ENCODE measurements around the gene PTPRG. TPM values are rescaled to one million over a fixed set of nuclear protein-coding genes. Genes with fewer than 3 reads are reported as not detected.

PTPRG gene
- total RNA-seq, 3 donors from 2014 or later (not counting 1 experiment from before 2014, with no cell fraction given): 1.0 to 2.9 (median 2.5) TPM

DNA sequence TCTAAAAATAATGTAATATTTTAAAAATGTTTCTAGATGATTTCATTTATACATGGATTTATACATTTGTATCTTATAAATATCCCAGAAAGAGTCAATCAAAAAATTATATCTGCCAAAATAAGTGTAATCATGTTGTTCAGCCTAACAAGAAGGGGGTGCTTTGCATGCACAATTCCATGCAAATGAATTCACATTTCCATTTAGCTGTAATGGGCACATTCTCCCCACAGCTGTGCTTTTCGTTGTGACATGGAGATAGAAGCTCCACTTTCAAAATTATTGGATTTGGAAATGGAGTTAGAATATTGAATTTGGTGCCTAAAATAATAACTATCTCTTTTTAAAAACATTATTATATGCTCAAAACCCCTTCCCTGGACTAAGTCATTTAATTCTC lies 270.6 kb downstream of the PTPRG start:
- ATAC-seq (no peak), DNase-seq (no peak)
- no peak overlapping the region for H3K4me3 ChIP-seq (ENCODE audit: low read length)
- TF ChIP-seq, protein P1, sequence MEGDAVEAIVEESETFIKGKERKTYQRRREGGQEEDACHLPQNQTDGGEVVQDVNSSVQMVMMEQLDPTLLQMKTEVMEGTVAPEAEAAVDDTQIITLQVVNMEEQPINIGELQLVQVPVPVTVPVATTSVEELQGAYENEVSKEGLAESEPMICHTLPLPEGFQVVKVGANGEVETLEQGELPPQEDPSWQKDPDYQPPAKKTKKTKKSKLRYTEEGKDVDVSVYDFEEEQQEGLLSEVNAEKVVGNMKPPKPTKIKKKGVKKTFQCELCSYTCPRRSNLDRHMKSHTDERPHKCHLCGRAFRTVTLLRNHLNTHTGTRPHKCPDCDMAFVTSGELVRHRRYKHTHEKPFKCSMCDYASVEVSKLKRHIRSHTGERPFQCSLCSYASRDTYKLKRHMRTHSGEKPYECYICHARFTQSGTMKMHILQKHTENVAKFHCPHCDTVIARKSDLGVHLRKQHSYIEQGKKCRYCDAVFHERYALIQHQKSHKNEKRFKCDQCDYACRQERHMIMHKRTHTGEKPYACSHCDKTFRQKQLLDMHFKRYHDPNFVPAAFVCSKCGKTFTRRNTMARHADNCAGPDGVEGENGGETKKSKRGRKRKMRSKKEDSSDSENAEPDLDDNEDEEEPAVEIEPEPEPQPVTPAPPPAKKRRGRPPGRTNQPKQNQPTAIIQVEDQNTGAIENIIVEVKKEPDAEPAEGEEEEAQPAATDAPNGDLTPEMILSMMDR (IDR thresholded peaks at IDR 0.05): no peak
- H3K36me3 ChIP-seq (ENCODE audit: control insufficient read depth, insufficient read depth, low read length): no peaks in the 10 kb centered on the region
- no CpG with 5 or more reads among the region's 1 CpG for WGBS (ENCODE audit: insufficient coverage)
- H3K27me3 ChIP-seq (ENCODE audit: control insufficient read depth, insufficient read depth, low read length): no peaks in the 10 kb centered on the region
- H3K4me1 ChIP-seq (ENCODE audit: control insufficient read depth, insufficient read depth, low read length): no peaks in the 10 kb centered on the region
- Mint-ChIP-seq H3K27me3 (ENCODE audit: low read depth in 2 of 2) (no peaks in the 10 kb centered on the region), H3K27ac (no peak overlapping the region), H3K9me3 (peaks cover 2% of the 10 kb centered on the region in 2 donors), H3K36me3 (no peaks in the 10 kb centered on the region), H3K4me3 (no peak overlapping the region), H3K4me1 (peaks cover 5% of the 10 kb centered on the region in 2 donors)
- H3K27ac ChIP-seq (ENCODE audit: low read length): no peak overlapping the region
- intact Hi-C loops (cut with micrococcal nuclease): no loop called here
- H3K9me3 ChIP-seq (ENCODE audit: control insufficient read depth, insufficient read depth, low read length): no peaks in the 10 kb centered on the region

DNA sequence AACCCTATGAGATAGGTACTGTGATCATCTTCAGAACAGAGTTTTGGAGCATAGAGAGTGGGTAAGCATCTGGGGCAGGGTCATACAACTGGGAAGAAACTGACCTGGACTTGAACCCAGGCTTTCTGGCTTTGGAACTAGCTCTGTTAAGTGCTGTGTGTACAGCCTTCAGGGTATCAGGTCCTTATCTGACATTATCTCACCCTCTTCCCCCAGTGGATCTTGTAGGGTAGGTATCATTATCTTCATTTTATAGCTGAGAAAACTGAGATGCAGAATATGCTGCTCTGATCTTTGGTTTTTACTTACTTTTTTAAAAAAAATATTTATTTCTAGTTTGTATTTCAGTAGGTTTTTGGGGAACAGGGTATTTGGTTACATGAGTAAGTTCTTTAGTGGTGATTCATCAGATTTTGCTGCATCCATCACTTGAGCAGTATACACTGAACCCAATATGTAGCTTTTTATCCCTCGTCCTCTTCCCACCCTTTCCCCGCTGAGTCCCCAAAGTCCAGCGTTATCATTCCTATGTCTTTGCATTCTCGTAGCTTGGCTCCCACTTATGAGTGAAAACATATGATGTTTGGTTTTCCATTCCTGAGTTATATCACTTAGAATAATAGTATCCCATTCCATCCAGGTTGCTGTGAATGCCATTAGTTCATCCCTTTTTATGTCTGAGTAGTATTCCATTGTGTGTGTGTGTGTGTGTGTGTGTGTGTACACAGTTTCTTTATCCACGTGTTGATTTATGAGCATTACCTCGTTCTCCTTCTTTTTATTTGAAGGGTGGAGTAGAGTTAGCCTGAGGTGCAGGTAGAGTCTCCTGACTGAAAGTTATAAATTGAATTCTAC lies 271.2 kb downstream of the PTPRG start:
- intact Hi-C loops (cut with micrococcal nuclease): no loop called here
- Mint-ChIP-seq H3K27me3 (ENCODE audit: low read depth in 2 of 2) (no peaks in the 10 kb centered on the region), H3K36me3 (no peaks in the 10 kb centered on the region), H3K9me3 (peaks cover 2% of the 10 kb centered on the region in 2 donors), H3K4me1 (peaks cover 5% of the 10 kb centered on the region in 2 donors), H3K27ac (no peak overlapping the region), H3K4me3 (no peak overlapping the region)
- ATAC-seq: no peak
- Histone ChIP-seq H3K4me1 (ENCODE audit: control insufficient read depth, insufficient read depth, low read length) (no peaks in the 10 kb centered on the region), H3K27me3 (ENCODE audit: control insufficient read depth, insufficient read depth, low read length) (no peaks in the 10 kb centered on the region), H3K4me3 (ENCODE audit: low read length) (no peak overlapping the region), H3K36me3 (ENCODE audit: control insufficient read depth, insufficient read depth, low read length) (no peaks in the 10 kb centered on the region), H3K9me3 (ENCODE audit: control insufficient read depth, insufficient read depth, low read length) (no peaks in the 10 kb centered on the region), H3K27ac (ENCODE audit: low read length) (no peak overlapping the region)
- TF ChIP-seq, protein P1 (IDR thresholded peaks at IDR 0.05): no peak
- WGBS (ENCODE audit: insufficient coverage): 94% methylated on average over 5 of the region's 6 CpGs
- DNase-seq: no peak

DNA sequence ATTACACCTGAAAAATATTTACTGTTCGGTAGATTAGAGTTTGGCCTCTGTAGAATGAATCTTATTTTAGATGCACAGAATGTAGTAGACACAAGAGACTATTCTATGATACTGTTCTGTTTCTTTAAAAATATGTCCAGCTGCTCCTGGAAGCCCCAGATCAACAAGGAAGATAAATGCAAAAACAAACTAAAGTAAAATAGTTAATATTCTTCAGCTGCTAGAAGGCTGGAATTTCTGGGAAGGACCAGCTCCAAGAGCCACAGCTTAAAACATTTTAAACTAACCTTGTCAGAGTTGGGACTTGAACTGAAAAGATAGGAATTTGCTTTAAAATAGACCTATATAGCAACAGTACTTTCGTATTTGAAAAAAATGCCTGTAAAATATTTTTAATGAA lies 277.9 kb downstream of the PTPRG start:
- Mint-ChIP-seq H3K9me3 (no peaks in the 10 kb centered on the region), H3K4me3 (no peak overlapping the region), H3K27ac (no peak overlapping the region), H3K36me3 (no peaks in the 10 kb centered on the region), H3K4me1 (no peaks in the 10 kb centered on the region), H3K27me3 (ENCODE audit: low read depth in 2 of 2) (no peaks in the 10 kb centered on the region)
- DNase-seq: no peak
- WGBS (ENCODE audit: insufficient coverage): no CpG with 5 or more reads among the region's 2 CpGs
- no peak overlapping the region for H3K4me3 ChIP-seq (ENCODE audit: low read length)
- H3K27me3 ChIP-seq (ENCODE audit: control insufficient read depth, insufficient read depth, low read length): no peaks in the 10 kb centered on the region
- H3K9me3 ChIP-seq (ENCODE audit: control insufficient read depth, insufficient read depth, low read length): no peaks in the 10 kb centered on the region
- TF ChIP-seq, protein P1 (IDR thresholded peaks at IDR 0.05): no peak
- intact Hi-C loops (cut with micrococcal nuclease): no loop called here
- no peaks in the 10 kb centered on the region for H3K36me3 ChIP-seq (ENCODE audit: control insufficient read depth, insufficient read depth, low read length)
- no peaks in the 10 kb centered on the region for H3K4me1 ChIP-seq (ENCODE audit: control insufficient read depth, insufficient read depth, low read length)
- H3K27ac ChIP-seq (ENCODE audit: low read length): no peak overlapping the region
- no peak for ATAC-seq

Measured in natural killer cell (primary cell).